LNCAP (cell line): ENCODE measurements around the gene TLR9.

ENCODE experiments used
- TF ChIP-seq, protein P1 (sequence below): fragments of 450-650 bp; IDR thresholded peaks from 2 replicates; pipeline ENCODE4 v1.5.1; 2017; ENCODE audit warnings: mild to moderate bottlenecking

The TLR9 gene

GRCh38 chr3:52245322-52246263, 20.1 kb upstream of the TLR9 start, which contains the start of gene PPM1M:
Gene PPM1M, plus strand, starts transcription at chr3:52245759. Its CDS starts 66 bp downstream, at chr3:52245825.
- TF ChIP-seq, protein P1, sequence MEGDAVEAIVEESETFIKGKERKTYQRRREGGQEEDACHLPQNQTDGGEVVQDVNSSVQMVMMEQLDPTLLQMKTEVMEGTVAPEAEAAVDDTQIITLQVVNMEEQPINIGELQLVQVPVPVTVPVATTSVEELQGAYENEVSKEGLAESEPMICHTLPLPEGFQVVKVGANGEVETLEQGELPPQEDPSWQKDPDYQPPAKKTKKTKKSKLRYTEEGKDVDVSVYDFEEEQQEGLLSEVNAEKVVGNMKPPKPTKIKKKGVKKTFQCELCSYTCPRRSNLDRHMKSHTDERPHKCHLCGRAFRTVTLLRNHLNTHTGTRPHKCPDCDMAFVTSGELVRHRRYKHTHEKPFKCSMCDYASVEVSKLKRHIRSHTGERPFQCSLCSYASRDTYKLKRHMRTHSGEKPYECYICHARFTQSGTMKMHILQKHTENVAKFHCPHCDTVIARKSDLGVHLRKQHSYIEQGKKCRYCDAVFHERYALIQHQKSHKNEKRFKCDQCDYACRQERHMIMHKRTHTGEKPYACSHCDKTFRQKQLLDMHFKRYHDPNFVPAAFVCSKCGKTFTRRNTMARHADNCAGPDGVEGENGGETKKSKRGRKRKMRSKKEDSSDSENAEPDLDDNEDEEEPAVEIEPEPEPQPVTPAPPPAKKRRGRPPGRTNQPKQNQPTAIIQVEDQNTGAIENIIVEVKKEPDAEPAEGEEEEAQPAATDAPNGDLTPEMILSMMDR: no peak

- TF ChIP-seq, protein P1: no peak
These were observed 18.6 kb upstream of the TLR9 start for GRCh38 chr3:52243791-52244628.

- TF ChIP-seq, protein P1: no peak
These were observed 16.6 kb upstream of the TLR9 start for GRCh38 chr3:52242039-52242438.

DNA sequence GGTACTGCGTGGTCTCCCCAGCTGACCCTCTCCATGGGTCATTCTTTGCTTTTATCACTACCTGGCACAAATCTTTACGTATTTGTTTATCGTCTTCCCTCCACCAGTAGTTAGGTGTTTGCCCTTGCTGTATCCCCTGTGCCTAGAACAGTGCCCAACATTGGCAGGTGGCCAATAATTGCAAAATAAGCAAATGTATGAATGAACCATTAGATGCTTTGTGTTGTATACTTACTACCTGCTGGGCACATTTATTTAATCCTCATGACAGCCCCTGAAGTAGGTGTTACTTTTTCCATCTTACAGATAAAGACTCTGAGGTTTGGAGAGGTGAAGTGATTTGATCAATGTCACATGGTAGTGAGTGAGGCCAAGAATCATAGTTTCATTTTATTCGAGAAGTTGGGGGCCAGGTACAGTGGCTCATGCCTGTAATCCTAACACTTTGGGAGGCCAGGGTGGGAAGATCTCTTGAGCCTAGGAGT, 15.5 kb upstream of the TLR9 start:
- TF ChIP-seq, protein P1: no peak

GRCh38 chr3:52240059-52240885, 14.8 kb upstream of the TLR9 start:
- TF ChIP-seq, protein P1: no peak

DNA sequence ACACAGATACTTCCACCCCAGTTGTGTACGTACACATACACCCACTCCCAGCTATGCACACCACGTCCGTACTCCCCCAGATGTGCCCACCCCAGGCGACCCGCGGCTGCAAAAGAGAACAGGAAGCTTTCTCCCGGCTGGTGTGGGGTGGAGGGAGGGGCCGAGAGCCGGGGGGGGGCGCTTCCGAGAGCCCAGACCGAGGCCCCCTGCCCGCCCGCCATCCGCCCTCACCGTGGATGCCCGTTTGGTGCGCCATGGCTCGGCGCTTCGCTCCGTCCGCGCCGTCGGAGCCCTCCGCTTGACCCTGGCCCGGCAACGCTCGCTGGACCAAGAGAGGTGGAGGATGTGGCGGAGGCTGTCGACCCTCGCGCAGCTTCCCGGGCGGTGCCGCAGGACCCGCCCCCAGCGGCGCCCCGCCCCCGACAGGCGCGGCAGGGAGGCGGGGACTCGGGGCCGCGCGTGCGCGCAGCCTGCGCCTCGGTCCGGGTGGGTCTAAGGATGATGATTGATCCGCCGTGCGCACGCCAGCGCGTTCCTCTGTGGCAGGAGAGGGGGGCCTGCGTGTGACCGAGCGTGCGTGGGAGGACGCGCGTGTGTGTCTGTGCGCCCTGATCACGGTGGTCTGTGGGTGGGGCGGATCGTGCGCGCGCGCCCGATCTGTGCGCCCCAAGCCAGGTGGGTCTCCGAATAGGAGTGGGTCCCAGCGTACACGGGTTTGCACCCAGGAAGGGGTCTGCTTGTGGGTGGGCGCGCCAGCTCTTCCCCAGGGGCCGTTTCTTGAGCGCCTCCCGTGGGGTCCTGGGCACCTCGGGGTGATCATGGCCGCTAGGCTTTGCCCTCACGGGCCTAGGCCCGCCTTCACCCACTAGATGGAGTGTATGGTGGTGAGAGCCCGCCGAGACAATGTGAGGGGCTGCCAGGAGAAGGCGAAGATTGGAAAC, 13.6 kb upstream of the TLR9 start, which contains the start of gene TWF2:
TSS of gene TWF2 (minus strand) at position 398 of the 941 bp plus-strand sequence. CDS start at position 256, 142 bp downstream.
- TF ChIP-seq, protein P1: peak; percentile 46
